Lung (tissue), 12 donors: Measurements from ENCODE around the gene SNRPD3. TPM values are rescaled to one million over a fixed set of nuclear protein-coding genes. Genes with fewer than 3 reads are reported as not detected.

Source experiments
- ATAC-seq: fragments of 200-7000 bp; cut with Tn5 transposase; one replicate; pipeline ENCODE4 v1.9.1; 2020; ENCODE audit warnings: moderate number of reproducible peaks; ENCODE audit not compliant: insufficient read depth, low FRiP score
- DNase-seq, 3 donors: peaks; one replicate each; pipeline ENCODE4 v3.0.0-alpha.2; 2013 to 2017
- H3K27ac ChIP-seq, 2 donors: one replicate each; pipeline ENCODE4 v1.5.1; 2013; ENCODE audit warnings: mild to moderate bottlenecking in 2 of 2, moderate library complexity in 2 of 2, control low read depth in 1 of 2, inconsistent platforms in 1 of 2, low read depth in 1 of 2, low read length in 1 of 2
- H3K27me3 ChIP-seq, 3 donors: one replicate each; pipeline ENCODE4 v1.5.1; 2013; ENCODE audit warnings: low read length in 2 of 3; ENCODE audit not compliant: control insufficient read depth in 3 of 3, insufficient read depth in 3 of 3
- H3K36me3 ChIP-seq, 4 donors: one replicate each; pipeline ENCODE4 v1.5.1; 2013; ENCODE audit warnings: low read length in 4 of 4, mild to moderate bottlenecking in 1 of 4, moderate library complexity in 1 of 4; ENCODE audit not compliant: control insufficient read depth in 4 of 4, insufficient read depth in 4 of 4
- H3K4me1 ChIP-seq, 5 donors: one replicate each; pipeline ENCODE4 v1.5.1; 2013; ENCODE audit warnings: low read length in 5 of 5, mild to moderate bottlenecking in 2 of 5, moderate library complexity in 1 of 5; ENCODE audit not compliant: control insufficient read depth in 5 of 5, insufficient read depth in 5 of 5
- H3K4me3 ChIP-seq: one replicate; pipeline ENCODE4 v1.5.1; 2013; ENCODE audit warnings: mild to moderate bottlenecking, control low read depth, moderate library complexity
- H3K9ac ChIP-seq, 2 donors: one replicate each; pipeline ENCODE4 v1.5.1; 2013; ENCODE audit warnings: low read length in 2 of 2, control low read depth in 1 of 2; ENCODE audit not compliant: insufficient read depth in 1 of 2
- H3K9me3 ChIP-seq, 4 donors: one replicate each; pipeline ENCODE4 v1.5.1; 2013; ENCODE audit warnings: low read length in 3 of 4, mild to moderate bottlenecking in 1 of 4, moderate library complexity in 1 of 4; ENCODE audit not compliant: control insufficient read depth in 4 of 4, insufficient read depth in 3 of 4
- WGBS, 2 donors: extraction: QIAGEN DNeasy Blood & Tissue Kit; methylation state at CpG; one replicate each; pipeline ENCODE4 v1.1.7; 2013; 5-methylcytosine and 5-hydroxymethylcytosine counted together
- polyA plus RNA-seq, 2 donors: library from polyadenylated mRNA; stranded (reverse); fragments of 200-250 nt; gene quantifications; one replicate each; pipeline ENCODE4 v1.2.1, GENCODE V29; 2013
- total RNA-seq, 2 donors: library from RNA; depleted of rRNA in 1 of 2; stranded (reverse); fragments of >200 nt in 1 of 2; gene quantifications; one replicate each; pipeline ENCODE4 v1.2.1, GENCODE V29; 2014 to 2021
- TF ChIP-seq, protein P1 (sequence below): IDR thresholded peaks from 2 replicates; pipeline ENCODE4 v1.5.1; 2012; ENCODE audit warnings: mild to moderate bottlenecking; ENCODE audit errors: control extremely low read depth, extremely low read depth
- donor health status: control.
- donor health status: control.
- donor health status: Bipolar disorder and iron deficiency.
- donor health status: healthy.
- donor health status: DM: yes; HTN: yes; CAD: no.

Gene SNRPD3
- total and polyA plus RNA-seq, 4 donors, result 76.3 to 193 (median 111) TPM

GRCh38 chr22:24536089-24536488 lies 19.7 kb upstream of the SNRPD3 start:
- TF ChIP-seq, protein P1, sequence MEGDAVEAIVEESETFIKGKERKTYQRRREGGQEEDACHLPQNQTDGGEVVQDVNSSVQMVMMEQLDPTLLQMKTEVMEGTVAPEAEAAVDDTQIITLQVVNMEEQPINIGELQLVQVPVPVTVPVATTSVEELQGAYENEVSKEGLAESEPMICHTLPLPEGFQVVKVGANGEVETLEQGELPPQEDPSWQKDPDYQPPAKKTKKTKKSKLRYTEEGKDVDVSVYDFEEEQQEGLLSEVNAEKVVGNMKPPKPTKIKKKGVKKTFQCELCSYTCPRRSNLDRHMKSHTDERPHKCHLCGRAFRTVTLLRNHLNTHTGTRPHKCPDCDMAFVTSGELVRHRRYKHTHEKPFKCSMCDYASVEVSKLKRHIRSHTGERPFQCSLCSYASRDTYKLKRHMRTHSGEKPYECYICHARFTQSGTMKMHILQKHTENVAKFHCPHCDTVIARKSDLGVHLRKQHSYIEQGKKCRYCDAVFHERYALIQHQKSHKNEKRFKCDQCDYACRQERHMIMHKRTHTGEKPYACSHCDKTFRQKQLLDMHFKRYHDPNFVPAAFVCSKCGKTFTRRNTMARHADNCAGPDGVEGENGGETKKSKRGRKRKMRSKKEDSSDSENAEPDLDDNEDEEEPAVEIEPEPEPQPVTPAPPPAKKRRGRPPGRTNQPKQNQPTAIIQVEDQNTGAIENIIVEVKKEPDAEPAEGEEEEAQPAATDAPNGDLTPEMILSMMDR, result no peak
- Histone ChIP-seq H3K9ac (no peak overlapping the region), H3K27me3 (no peaks in the 10 kb centered on the region), H3K27ac (no peak overlapping the region), H3K9me3 (no peaks in the 10 kb centered on the region), H3K4me1 (peaks cover 0 to 12% (median 0%) of the 10 kb centered on the region in 5 donors), H3K36me3 (peaks cover 6 to 16% (median 10%) of the 10 kb centered on the region in 4 donors), H3K4me3 (no peak overlapping the region)
- no peak for ATAC-seq
- DNase-seq, result no peak
- 79 to 90% methylated on average over 3 of the region's 3 CpGs for WGBS, 2 donors

GRCh38 chr22:24540470-24540869 lies 15.3 kb upstream of the SNRPD3 start:
- TF ChIP-seq, protein P1, result no peak
- WGBS, 2 donors, result 91 to 98% methylated on average over 2 of the region's 2 CpGs
- DNase-seq (no peak), ATAC-seq (no peak)
- no peaks in the 10 kb centered on the region for H3K9me3 ChIP-seq
- peaks cover 15 to 48% (median 35%) of the 10 kb centered on the region in 4 donors for H3K36me3 ChIP-seq
- H3K9ac ChIP-seq, result no peak overlapping the region
- H3K27ac ChIP-seq, result no peak overlapping the region
- no peaks in the 10 kb centered on the region for H3K27me3 ChIP-seq
- H3K4me3 ChIP-seq, result no peak overlapping the region
- H3K4me1 ChIP-seq, result peaks cover 0 to 11% (median 7%) of the 10 kb centered on the region in 5 donors

DNA sequence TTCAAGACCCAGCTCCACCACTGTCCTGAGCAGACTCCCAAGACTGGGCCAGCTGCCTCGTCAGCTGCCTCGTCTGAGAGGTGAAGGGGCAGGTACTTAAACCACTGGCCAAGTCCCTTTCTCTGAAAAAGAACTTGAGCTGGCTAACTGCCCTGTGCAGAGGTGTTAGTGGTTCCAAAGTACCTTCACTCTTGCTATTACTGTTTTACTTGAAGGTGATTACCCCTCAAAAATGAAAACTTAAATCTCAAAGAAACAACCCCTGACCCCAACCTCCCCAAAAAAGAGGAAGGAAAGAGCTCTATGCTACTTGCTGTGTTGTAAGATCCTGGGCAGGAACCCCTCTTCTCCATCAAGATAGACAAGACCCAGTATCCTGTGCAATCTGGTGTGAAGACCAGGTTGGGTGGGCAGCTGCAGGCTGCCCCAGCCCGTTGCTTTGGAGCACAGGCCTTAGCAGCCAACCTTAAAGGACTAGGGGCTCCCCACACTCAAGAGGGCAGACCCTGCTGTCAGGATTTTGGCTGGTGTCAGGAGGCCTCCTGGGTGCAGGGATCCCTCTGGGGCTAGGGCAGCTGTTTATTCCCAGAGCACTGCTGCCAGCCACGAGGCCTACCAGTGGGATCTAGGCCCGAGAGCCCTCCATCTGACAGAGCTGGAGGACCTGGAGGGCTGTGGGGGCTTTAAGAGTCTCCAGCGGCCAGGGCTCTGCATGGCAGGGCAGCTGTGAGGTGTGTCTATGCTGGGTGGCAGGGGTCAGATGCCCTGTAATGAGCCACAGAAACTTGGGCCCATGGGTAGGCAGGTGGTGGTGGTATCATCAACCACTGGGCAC lies 13.9 kb upstream of the SNRPD3 start:
- Histone ChIP-seq H3K36me3 (peaks cover 19 to 55% (median 40%) of the 10 kb centered on the region in 4 donors), H3K9me3 (no peaks in the 10 kb centered on the region), H3K4me1 (peaks cover 0 to 11% (median 7%) of the 10 kb centered on the region in 5 donors), H3K27me3 (no peaks in the 10 kb centered on the region), H3K9ac (no peak overlapping the region), H3K27ac (peak overlapping the region in 1 of 2 donors; percentile 58), H3K4me3 (no peak overlapping the region)
- ATAC-seq (no peak), DNase-seq (no peak)
- WGBS, 2 donors, result 47 to 67% methylated on average over 6 of the region's 6 CpGs
- TF ChIP-seq, protein P1, result no peak
